GM21576 (cell line): ENCODE results near the gene EIF3L.

Source experiments
- ATAC-seq: cut with Tn5 transposase; IDR thresholded peaks from one replicate; pipeline ENCODE4 v1.9.1; 2021; ENCODE audit warnings: mild to moderate bottlenecking, moderate library complexity; ENCODE audit not compliant: unreplicated experiment

EIF3L gene

DNA sequence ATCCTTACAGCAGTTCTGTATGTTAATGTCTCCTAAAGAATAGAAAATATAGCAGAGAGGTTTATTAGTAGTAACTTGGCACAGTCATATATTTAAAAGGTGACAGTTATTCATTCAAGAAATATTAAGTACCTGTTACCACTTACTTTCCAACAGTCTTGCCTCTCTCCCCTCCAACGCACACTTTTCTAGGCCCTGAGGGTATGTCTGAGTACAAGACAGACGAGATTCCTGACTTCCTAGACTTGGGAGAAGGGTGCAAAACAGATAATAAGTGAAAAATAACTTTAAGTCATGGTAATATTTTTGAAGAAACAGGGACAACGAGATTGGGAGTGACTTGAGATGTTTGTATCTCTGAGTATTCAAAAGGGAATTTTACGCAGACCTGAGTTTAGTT is 1.6 kb downstream of the EIF3L start:
- ATAC-seq: no peak

DNA sequence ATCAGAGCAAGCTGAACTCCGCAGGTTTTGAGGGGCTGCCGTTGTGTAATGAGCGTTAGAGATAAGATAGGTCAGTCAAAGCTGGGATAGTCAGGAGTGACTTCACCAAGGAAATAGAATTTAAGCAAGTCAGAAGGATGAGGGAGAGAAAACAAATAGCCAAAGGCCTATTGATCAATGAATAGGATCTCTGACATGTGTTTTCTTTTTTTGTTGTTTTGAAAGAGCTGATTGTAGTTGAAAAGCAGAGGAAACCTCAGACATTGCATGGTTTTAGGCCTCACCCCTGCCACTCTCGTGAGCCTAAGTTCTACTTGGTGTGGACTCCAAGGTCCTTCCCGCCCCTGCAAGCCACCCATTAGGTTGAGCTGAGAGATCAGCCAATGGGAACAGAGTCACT is 3.2 kb downstream of the EIF3L start:
- ATAC-seq: no peak

DNA sequence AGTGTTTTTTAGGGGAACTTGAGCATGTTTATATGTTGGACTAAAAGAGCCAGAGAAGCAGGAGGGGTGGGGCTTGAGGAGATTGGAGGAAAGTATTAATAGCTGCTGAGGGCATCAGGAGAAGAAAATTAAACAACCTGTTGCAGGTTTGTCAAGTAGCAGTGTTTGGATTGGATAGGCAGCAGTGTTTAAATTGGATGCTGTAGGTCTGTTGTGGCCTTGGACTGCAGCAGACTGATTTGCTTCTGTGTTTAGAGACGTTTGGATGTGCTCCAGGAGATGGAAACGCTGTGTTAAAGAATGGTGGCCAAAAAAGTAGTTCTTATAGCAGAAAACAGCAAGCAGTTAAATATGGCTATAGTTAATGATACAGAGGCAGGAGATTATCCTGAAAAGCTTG is 5.7 kb downstream of the EIF3L start:
- no peak for ATAC-seq

DNA sequence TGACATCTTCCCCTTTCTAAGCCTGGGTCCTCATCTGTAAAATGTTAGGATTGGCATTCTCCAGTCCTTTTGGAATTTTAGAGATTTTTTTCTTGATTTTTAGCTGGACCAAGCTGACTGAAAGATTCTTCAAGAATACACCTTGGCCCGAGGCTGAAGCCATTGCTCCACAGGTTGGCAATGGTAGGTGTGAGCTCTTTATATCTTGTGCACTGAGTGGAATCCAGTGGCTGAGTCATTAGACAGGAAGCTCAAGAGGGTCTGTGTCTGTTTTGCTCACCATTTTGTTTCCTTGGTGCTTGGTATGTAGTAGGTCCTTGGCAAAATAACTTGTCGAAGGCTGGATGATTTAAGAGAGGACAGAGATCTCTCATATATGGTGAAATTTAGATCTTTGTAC is 6.2 kb downstream of the EIF3L start:
- ATAC-seq: no peak

DNA sequence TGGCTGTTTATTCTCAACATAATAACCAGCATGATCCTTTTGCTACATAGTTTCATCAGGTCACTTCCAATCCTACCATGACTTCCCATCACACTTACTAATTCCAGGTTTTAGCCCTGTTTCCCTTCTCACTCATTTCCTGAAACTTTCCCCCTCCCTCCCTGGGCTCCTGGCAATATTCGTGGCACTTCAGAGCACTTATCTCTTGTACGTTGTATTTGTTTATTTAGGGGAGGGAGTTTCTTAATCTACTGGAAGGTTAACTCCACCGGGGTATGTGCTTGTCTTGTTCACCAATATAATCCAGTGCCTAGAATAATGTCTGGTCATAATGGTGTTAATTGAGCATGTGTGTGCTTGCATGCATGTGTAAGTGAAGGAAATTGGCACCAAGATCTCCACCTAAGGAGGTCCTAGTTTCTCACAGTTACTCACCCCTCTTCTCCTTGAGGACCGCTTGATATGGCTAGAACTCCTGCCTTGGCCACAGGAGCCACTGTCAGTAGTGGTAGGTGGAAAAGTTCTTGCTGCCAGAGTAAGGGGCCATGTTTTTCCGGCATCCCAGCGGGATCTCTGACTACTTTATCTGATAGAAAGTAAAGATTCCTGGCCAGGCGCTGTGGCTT is 11.7 kb downstream of the EIF3L start:
- no peak for ATAC-seq

DNA sequence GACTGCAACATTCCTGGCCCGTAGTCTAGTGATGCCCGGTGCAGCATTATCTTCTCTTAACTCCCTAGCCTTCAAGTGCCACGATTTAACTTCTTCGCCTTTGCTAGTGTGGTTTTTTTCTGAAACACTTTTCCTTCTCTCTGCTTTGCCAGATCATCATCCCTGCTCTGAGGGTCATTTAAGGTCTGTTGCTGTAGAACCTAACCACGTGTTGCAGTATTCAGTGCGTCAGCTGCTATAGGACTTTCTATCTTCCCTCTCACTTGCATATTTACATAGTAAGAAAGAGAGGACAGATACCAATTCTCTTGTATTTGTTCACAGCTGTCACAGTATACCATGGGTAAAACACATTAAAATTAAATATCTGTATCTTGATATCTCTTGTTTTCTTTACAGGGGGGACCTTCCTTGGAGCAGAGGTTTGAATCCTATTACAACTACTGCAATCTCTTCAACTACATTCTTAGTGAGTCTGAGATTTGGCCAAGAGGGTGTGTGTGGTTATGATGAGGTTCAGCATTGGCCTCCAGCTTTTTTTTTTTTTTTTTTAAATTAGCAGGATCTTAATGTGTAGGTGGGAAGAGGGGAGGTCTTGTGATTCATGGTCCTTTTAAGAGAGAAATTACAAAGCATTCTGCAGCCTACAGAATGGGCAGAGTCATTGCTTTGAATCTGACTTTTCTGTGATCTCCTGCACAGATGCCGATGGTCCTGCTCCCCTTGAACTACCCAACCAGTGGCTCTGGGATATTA is 13.5 kb downstream of the EIF3L start:
- ATAC-seq: no peak

DNA sequence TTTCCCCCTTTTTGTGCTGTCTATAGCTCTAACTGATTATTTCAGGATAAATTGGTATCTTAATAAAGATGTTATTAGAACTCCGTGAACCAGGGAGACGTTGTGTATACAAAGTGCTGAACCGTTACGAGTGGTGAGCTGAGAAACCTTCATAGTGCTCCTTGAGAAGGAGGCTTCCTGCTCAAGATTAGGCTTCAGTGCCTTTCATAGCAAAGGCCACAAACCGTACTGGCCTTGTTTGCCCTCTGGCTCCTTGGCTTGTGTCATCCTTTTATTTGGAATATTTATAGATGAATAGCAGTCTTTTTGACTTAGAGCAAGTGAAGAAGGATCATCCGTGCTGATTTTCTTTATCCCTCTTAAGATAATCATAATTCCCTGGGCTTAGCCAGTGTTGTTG is 16.3 kb downstream of the EIF3L start:
- ATAC-seq: no peak

DNA sequence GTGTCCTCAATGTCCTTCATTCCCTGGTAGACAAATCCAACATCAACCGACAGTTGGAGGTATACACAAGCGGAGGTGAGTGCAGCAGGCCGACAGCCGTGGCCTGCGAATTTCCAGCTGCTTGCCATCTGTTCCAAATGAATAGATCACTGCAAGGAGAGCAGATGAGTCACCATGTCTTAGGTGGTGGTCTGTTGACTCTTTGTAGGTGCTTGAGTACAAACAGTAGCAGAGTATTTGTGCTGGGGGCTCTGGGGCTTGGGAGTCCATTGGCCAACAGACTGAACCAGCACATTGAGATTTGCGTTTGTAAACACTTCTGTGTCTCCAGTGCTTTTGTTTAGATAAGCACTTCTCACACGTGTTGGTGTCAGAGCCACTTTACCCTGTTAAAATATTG is 21.1 kb downstream of the EIF3L start:
- no peak for ATAC-seq

DNA sequence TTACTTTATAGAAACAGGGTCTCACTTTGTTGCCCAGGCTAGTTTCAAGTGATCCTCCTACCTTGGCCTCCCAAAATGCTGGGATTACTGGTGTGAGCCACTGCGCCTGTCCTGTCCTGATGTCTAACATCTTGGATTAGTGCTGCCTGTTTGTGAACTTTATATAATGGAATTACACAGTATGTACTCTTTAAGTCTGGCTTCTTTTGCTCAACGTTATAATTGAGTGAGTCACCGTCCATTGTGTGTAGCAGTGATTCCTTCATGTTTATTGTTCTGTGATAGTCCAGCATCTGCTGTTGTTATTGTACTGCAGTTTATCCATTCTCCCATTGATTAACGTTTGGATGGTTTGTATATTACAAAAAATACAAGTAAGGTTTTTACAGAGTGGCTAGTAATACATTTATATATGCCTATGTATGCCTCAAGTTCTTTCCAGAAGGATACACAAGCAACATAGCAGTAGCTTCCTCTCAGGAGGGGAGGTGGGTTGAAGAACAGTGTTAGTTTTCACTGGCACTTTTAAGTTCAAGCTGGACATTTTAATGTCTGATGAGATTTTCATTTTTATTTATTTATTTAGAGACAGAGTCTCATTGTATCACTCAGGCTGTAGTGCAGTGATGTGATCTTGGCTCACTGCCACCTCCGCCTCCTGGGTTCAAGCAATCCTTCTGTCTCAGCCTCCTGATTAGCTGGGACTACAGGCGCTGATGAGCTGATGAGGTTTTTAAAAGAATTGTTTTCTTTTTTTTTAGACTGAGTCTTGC is 31.6 kb downstream of the EIF3L start:
- no peak for ATAC-seq

DNA sequence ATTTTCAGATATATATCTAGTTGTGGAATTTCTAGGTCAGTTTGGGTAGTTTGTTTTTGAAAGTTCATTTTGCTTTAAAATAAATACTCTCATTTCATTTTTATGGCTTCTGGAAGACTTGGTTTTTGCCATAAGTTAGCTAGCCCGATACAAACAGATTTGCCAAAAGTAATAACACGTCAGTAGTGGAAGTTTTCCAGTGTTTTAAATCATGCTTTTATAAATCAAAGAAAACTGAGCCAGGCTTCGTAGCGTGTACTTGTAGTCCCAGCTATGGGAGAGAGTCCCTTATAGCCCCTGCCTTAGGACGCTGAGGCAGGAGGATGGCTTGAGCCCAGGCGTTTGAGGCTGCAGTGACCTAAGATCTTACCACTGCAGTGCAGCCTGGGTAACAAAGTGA is 35.2 kb downstream of the EIF3L start:
- ATAC-seq: no peak

DNA sequence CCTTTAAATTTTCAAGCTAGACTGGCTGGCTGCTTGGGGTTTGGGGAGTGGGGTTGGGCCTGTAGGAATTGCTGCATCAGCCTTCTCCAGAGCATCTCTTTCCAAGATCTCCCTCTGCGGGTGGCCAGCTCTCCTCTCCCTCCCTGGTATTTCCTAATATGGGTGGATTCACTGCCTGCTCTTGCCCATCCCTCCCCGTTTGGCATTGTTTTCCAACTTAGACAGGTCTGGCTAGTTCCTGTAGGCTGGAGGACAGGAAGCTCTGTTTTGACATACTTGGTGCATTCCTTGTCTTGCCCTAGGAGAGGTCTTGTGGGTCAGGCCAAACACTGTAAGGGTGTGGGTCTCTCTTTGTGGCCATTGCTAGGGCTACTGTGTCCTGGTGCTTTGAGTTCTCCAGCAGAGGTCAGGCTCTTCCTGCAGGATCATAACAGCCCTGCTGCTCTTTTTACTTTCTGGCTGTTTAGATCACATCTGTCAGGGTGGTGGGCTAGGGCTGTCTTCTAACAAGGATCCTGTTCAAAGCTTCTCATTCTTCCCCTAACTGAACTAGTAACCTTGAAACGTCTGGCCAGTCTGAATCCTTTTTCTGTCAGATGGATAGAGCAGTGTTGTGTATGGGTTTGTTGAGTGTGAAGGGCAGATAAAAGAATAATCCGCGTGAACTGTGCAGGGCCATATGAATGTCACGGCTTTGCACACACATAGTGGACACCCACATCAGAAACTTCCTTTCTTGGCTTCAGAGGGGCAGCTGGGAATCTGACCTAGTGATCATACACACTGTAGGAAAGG is 38.6 kb downstream of the EIF3L start:
- no peak for ATAC-seq

DNA sequence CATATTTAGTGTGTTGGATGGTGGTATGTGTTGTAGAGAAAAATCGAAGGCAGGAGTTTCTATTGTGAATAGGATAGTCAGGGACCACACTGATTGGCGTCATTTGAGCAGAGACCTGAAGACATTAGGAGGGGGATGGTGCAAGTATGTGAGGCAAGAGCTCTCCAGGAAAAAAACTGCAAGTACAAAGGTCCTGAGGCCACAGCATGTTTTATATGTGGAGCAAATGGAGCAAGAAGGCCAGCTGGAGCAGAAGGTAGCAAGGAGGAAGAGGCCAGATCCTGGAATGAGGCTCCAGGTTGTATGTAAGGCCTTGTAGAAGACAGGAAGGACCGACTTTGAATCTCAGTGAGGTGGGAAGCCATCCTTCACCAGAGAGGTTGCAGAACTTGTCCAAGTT is 42.7 kb downstream of the EIF3L start:
- ATAC-seq: no peak

DNA sequence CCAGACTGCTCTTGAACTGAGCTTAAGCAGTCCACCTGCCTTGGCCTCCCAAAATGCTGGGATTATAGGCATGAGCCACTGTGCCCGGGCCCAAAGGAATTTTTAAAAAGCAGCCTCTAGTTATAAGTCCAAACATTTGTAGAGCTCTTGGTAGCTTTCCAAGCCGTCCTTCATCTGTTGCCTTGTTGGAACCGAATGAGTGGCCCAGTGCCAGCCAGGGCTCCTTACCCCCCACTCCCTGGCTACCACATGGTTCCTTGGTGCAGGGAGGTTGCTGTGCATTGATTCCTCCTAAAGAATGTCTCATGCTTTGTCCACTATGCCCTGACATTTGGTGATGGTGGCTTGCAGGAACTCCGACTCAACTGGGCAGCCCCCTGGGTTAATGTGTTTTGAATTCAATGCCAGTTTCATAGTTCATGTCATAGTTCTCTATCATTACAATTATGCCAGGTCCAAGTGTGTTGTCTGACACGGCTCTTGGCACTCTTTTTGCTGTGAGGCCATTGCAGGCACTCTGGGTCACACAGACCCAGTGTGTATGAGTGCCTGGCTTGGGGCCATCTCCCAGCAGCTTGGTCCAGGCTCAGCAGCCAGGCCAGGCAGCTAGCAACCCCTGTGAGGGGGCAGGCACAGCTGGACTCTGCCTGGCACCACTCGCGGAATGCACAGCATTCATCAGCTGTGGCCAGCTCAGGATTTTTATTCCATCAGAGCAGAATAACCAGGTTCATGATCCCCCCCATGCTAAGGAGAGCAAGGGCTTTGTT is 43.5 kb downstream of the EIF3L start:
- ATAC-seq: no peak

DNA sequence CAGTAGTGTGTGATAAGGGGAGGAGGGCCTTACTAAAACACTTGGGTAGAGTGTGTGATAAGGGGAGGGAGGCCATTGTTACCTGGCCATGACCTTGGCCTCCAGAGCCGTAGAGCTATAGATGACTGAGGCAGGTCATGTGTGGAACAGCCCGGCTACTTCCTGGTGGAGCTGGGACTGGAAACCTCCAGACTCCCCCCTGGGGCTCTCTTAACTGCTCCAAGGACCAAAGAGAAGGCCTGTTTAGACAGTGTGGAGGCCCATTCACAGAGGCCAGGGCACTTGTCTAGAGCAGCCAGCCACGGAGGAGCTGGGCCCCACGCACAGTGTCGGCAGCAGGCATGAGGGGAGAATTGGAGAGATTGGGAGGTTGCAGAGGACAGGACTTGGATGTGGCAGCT is 44.4 kb downstream of the EIF3L start:
- no peak for ATAC-seq

DNA sequence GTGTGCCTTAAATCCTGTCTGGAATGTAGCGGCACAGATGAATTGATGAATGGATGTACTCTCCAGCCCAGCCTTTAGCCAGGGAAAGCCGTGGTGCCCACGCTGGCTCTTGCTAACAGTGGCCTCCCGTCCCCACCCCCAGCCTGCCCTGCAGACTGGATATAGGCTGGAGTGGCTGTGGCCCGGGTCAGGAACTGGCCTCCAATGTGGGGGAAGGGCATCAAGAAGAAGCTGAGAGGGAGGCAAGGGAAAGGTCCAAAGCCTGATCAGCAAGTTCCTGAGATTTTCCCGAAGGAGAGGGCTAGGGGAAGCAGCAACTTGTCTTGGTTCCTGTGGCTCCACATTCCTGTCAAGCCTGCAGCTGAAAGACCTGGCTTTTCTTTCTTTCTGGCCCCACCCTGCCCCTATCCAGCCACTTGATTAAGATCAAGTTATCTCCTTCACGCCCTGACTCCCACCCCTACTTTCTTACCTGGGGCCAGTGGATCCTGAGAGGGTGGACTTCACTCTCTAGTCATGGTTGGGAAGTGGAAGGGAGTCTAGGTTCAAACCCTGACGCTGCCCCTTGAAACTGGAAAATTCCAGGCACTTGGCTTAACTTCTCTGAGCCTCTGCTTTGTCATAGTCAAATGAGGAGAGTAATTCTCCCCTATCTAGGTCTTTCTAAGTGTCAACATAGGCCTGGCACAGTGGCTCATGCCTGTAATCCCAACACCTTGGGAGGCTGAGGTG is 45.9 kb downstream of the EIF3L start:
- no peak for ATAC-seq

DNA sequence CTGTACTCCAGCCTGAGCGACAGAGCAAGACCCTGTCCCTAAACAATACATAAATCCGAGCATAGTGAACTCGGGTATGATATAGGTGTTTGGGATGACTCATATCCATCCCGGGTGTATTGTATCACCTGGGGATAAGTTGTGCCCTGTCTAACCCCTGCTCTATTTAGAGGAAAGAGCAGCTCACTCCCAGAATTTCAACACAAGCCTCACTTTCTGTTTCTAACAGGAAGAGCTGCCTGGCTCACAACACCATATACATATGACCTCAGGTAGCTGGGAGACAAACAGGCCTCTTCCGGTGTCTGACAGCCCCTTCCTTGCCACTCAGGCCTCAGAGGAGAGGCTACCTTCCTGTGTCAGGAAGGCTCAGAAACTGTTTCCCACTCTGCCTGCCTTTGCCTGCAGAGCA is 47.0 kb downstream of the EIF3L start:
- no peak for ATAC-seq

DNA sequence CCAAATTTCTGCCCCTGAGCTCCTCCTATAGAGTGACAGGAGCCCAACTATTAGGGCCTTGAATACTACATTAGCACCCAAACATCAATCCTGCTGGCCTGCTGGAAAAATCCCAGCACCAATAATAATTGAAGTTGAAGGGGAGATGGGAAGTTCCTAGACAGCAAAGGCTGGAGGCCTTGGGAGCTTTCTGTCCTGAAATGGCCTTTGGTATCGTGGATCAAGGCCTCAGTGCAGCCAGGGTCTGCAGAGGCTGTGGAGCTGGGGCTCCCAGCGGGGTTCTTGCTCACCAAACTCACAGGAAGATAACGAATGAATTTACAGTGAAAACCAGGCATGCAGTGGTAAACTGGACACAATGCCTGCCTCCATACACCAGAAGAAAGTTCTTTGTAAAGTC is 47.7 kb downstream of the EIF3L start:
- no peak for ATAC-seq

DNA sequence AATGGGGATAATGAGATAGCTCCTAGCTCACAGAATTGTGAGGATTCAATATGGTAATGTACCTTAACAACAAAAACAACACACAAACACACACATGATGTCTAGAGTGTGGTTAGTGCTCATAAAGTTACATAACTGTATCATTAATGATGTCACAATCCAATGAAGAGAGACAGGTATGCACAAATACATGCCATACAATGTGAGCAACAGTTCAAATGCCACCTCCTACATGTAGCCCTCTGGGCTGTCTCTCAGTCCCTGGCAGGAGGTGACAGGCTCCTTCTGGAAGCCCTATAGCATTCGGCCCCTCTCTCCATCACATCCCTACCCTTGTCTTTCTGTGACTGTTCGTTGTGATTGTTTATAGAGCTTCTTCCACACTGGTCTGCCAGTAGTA is 48.6 kb downstream of the EIF3L start:
- ATAC-seq: no peak

DNA sequence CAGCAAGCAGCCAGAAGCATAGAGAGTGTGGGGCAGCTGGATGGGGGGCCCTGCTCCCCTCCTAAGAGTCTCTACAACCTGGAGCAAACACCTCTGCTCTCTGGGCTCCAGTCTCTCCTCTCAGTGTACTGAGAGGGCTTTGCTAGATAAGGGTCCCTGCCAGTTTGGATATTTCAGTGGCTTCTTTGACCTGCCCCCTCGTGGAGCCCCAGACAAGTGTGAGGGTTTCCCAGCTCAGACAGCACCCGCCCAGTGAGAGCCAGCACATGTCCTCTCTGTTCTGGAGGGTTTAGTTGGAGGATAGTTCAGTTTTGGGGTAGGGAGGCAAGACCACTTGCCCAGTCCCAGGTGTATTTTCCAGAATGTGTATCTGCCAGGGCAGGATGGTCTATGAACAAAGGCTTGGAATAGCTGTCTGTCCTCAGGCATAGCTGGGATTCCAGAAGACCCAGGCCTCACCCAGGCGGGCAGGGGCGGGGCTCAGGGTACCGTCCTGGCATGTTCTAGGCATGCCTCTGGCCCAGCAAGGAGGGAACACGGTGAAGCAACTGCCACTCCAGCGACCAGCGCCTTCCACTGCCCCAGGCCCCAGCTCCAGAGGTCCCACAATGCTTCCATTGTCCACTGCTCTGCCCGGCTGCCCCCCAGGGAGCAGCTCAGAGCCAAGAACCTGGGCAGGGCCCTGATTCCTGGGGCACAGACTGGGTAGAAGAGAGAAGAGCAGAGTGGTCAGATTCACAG is 49.4 kb downstream of the EIF3L start:
- no peak for ATAC-seq
